Astrocyte of the hippocampus (primary cell): ENCODE results near the gene RAB3D.
"Not testable (repeated sequence)": the region's sequence is repeated elsewhere in the genome, so short reads cannot be mapped to it uniquely, and the experiment has no call there.

Source experiments
- DNase-seq: peaks from one replicate; pipeline ENCODE4 v3.0.0; 2011; ENCODE audit warnings: low read depth, low spot score

Gene RAB3D

GRCh38 chr19:11338569-11339253 is 746 bp downstream of the RAB3D start:
- DNase-seq: no peak

- no peak for DNase-seq
Observed at GRCh38 chr19:11338121-11338520, 1.3 kb downstream of the RAB3D start.

- no peak for DNase-seq
Observed at GRCh38 chr19:11337080-11337479, 2.4 kb downstream of the RAB3D start.

- no peak for DNase-seq
Observed at GRCh38 chr19:11335449-11336146, 3.9 kb downstream of the RAB3D start.

- DNase-seq: peak; percentile 23
Observed at GRCh38 chr19:11333838-11334237, 5.6 kb downstream of the RAB3D start.

- DNase-seq: no peak
Observed at GRCh38 chr19:11332822-11333221, 6.6 kb downstream of the RAB3D start.

GRCh38 chr19:11331502-11331901 is 8.0 kb downstream of the RAB3D start:
- DNase-seq: no peak

GRCh38 chr19:11330127-11330526 is 9.3 kb downstream of the RAB3D start:
- DNase-seq: no peak

GRCh38 chr19:11325544-11325943 is 13.9 kb downstream of the RAB3D start:
- no peak for DNase-seq

GRCh38 chr19:11324748-11325389 is 14.6 kb downstream of the RAB3D start:
- peak; percentile 16 for DNase-seq

GRCh38 chr19:11324079-11324661 is 15.3 kb downstream of the RAB3D start:
- DNase-seq: peak; percentile 95

GRCh38 chr19:11323601-11324078 is 15.8 kb downstream of the RAB3D start:
- DNase-seq: no peak

GRCh38 chr19:11322269-11323024 is 17.0 kb downstream of the RAB3D start:
- DNase-seq: no peak

- no peak for DNase-seq
Observed at GRCh38 chr19:11321191-11322126, 18.0 kb downstream of the RAB3D start.

- not testable (repeated sequence) for DNase-seq
Observed at GRCh38 chr19:11320278-11320995, 19.0 kb downstream of the RAB3D start.

GRCh38 chr19:11306337-11306736 is 33.1 kb downstream of the RAB3D start:
- no peak for DNase-seq

GRCh38 chr19:11304936-11305335 is 34.5 kb downstream of the RAB3D start:
- DNase-seq: no peak

- DNase-seq: no peak
Observed at GRCh38 chr19:11300811-11301120, 38.7 kb downstream of the RAB3D start.

- no peak for DNase-seq
Observed at GRCh38 chr19:11299946-11300810, 39.3 kb downstream of the RAB3D start.
